Small intestine (tissue), 7 donors: Measurements from ENCODE around the gene XYLT1. TPM values are rescaled to one million over a fixed set of nuclear protein-coding genes. Genes with fewer than 3 reads are reported as not detected.
A peak's percentile ranks its signal among the peaks of the same experiment; 100 is the strongest.

Experiments
- DNase-seq, 2 donors: peaks; one replicate each; pipeline versions ENCODE4 v3.0.0 to v3.0.0-alpha.2; 2013
- FAIRE-seq: peaks from 2 replicates; lab custom pipeline; 2012; peaks lifted over from hg19 to GRCh38; lab: Jason Lieb, UNC
- H3K27ac ChIP-seq, 3 donors: one replicate each; pipeline ENCODE4 v1.5.1; 2013; ENCODE audit warnings: low read length in 2 of 3, mild to moderate bottlenecking in 2 of 3, control low read depth in 1 of 3, inconsistent platforms in 1 of 3, low read depth in 1 of 3, moderate library complexity in 1 of 3
- H3K27me3 ChIP-seq, 3 donors: one replicate each; pipeline ENCODE4 v1.6.1; 2013; ENCODE audit warnings: low read length in 3 of 3, inconsistent platforms in 1 of 3; ENCODE audit not compliant: control insufficient read depth in 3 of 3, insufficient read depth in 3 of 3
- H3K36me3 ChIP-seq, 3 donors: one replicate each; pipeline ENCODE4 v1.6.1; 2013; ENCODE audit warnings: low read length in 3 of 3, inconsistent platforms in 1 of 3, low read depth in 1 of 3, mild to moderate bottlenecking in 1 of 3, moderate library complexity in 1 of 3; ENCODE audit not compliant: control insufficient read depth in 3 of 3, insufficient read depth in 2 of 3
- H3K4me1 ChIP-seq, 3 donors: one replicate each; pipeline ENCODE4 v1.6.1; 2013; ENCODE audit warnings: low read length in 2 of 3, inconsistent platforms in 1 of 3, low read depth in 1 of 3, mild to moderate bottlenecking in 1 of 3, moderate library complexity in 1 of 3; ENCODE audit not compliant: control insufficient read depth in 3 of 3, insufficient read depth in 2 of 3
- H3K4me3 ChIP-seq, 3 donors: one replicate each; pipeline ENCODE4 v1.5.1; 2013; ENCODE audit warnings: low read length in 3 of 3, control low read depth in 1 of 3, inconsistent platforms in 1 of 3, low read depth in 1 of 3, mild to moderate bottlenecking in 1 of 3, moderate library complexity in 1 of 3
- H3K9me3 ChIP-seq, 2 donors: one replicate each; pipeline ENCODE4 v1.6.1; 2013; ENCODE audit warnings: low read depth in 1 of 2, low read length in 1 of 2; ENCODE audit not compliant: control insufficient read depth in 2 of 2, insufficient read depth in 1 of 2
- WGBS, 3 donors: extraction: QIAGEN DNeasy Blood & Tissue Kit; methylation state at CpG; one replicate each; pipeline ENCODE4 v1.1.7; 2013; 5-methylcytosine and 5-hydroxymethylcytosine counted together
- polyA plus RNA-seq, 4 donors: library from polyadenylated mRNA; stranded (reverse) in 3 of 4; unstranded in 1 of 4; fragments of 200-250 nt in 3 of 4; fragments of 120-200 nt in 1 of 4; gene quantifications; one replicate each; pipeline versions ENCODE4 v1.2.1 to v1.2.3, GENCODE V29; 2013
- donor health status: healthy with polysubstance abuse.
- donor health status: control.
- donor health status: control.
- donor health status: Bipolar disorder and iron deficiency.
- donor health status: healthy.

XYLT1 gene
- polyA plus RNA-seq, 4 donors = 1.9 to 11.2 (median 4.1) TPM

- Histone ChIP-seq H3K9me3 (no peaks in the 10 kb centered on the region), H3K36me3 (peaks cover 0 to 24% (median 0%) of the 10 kb centered on the region in 3 donors), H3K27ac (no peak overlapping the region), H3K4me1 (peaks cover 0 to 4% (median 0%) of the 10 kb centered on the region in 3 donors), H3K27me3 (no peaks in the 10 kb centered on the region), H3K4me3 (no peak overlapping the region)
- 28 to 65% (median 53%) methylated on average over 3 of the region's 3 CpGs for WGBS, 3 donors
- DNase-seq = no peak
- no peak for FAIRE-seq
Observed at GRCh38 chr16:17353561-17353960, 117.2 kb downstream of the XYLT1 start.

- no peak overlapping the region for H3K4me3 ChIP-seq
- H3K27ac ChIP-seq = no peak overlapping the region
- 75 to 80% (median 76%) methylated on average over 6 of the region's 6 CpGs for WGBS, 3 donors
- H3K27me3 ChIP-seq = no peaks in the 10 kb centered on the region
- FAIRE-seq (no peak), DNase-seq (no peak)
- H3K4me1 ChIP-seq = peaks cover 2 to 16% (median 7%) of the 10 kb centered on the region in 3 donors
- no peaks in the 10 kb centered on the region for H3K9me3 ChIP-seq
- peaks cover 0 to 17% (median 0%) of the 10 kb centered on the region in 3 donors for H3K36me3 ChIP-seq
Observed at GRCh38 chr16:17351441-17352035, 119.2 kb downstream of the XYLT1 start.

DNA sequence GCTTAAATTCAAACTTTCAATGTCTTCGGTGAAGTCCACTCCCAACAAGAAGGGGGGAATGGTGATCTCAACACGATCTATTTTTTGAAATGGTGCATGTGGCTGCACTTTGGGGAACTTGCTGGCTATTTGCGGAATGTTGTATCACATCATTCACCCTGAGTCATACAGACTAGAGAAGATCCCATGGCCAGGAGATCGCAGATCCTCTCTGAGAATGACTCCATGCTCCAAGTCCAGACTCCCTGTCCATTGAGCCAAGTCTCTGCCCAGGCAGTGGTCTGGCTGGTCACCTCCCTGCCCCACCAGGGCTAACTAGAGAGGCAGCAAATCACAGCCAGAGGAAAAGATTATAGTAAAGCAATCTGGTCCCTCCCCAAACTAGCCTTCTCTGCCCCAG, 120.6 kb downstream of the XYLT1 start:
- Histone ChIP-seq H3K36me3 (peaks cover 0 to 15% (median 0%) of the 10 kb centered on the region in 3 donors), H3K4me3 (no peak overlapping the region), H3K4me1 (peaks cover 2 to 20% (median 4%) of the 10 kb centered on the region in 3 donors), H3K27me3 (no peaks in the 10 kb centered on the region), H3K27ac (no peak overlapping the region), H3K9me3 (no peaks in the 10 kb centered on the region)
- no peak for DNase-seq
- 72 to 98% (median 89%) methylated on average over 4 of the region's 4 CpGs for WGBS, 3 donors
- no peak for FAIRE-seq

- FAIRE-seq (no peak), DNase-seq (no peak)
- Histone ChIP-seq H3K27me3 (no peaks in the 10 kb centered on the region), H3K36me3 (peaks cover 0 to 4% (median 0%) of the 10 kb centered on the region in 3 donors), H3K4me1 (peaks cover 2 to 20% (median 4%) of the 10 kb centered on the region in 3 donors), H3K27ac (no peak overlapping the region), H3K9me3 (no peaks in the 10 kb centered on the region), H3K4me3 (no peak overlapping the region)
- 90 to 96% (median 96%) methylated on average over 11 of the region's 11 CpGs for WGBS, 3 donors
Observed at GRCh38 chr16:17348826-17349225, 121.9 kb downstream of the XYLT1 start.

- H3K27ac ChIP-seq = peak overlapping the region in 1 of 3 donors; percentile 64
- no peak for FAIRE-seq
- no peaks in the 10 kb centered on the region for H3K9me3 ChIP-seq
- peaks cover 2 to 20% (median 4%) of the 10 kb centered on the region in 3 donors for H3K4me1 ChIP-seq
- no peak overlapping the region for H3K4me3 ChIP-seq
- 89 to 96% (median 94%) methylated on average over 11 of the region's 11 CpGs for WGBS, 3 donors
- DNase-seq = no peak
- H3K36me3 ChIP-seq = peaks cover 0 to 4% (median 0%) of the 10 kb centered on the region in 3 donors
- no peaks in the 10 kb centered on the region for H3K27me3 ChIP-seq
Observed at GRCh38 chr16:17348042-17348783, 122.5 kb downstream of the XYLT1 start.

DNA sequence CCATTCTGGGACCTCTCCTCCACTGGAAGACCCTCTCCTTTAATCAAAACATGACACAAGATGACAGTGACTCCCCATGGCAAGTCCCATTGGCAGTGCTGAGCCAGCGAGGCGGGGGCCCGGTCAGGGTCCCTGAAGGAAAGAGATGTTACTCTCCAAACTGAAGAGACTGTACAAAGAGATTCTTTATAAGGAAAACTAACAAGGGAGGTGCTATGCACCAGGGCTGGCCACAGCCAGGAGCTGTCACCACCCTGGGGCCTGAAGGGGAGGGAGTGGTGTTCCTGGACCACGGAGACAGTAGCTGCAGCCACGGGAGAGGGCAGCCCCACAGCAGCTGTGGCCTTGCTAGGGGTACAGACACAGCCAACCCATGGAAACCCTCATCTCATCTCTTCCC, 123.1 kb downstream of the XYLT1 start:
- WGBS, 3 donors = 65 to 85% (median 83%) methylated on average over 5 of the region's 5 CpGs
- Histone ChIP-seq H3K36me3 (peaks cover 0 to 4% (median 0%) of the 10 kb centered on the region in 3 donors), H3K27ac (peak overlapping the region in 1 of 3 donors; percentile 64), H3K4me1 (peaks cover 2 to 20% (median 4%) of the 10 kb centered on the region in 3 donors), H3K4me3 (no peak overlapping the region), H3K9me3 (no peaks in the 10 kb centered on the region), H3K27me3 (no peaks in the 10 kb centered on the region)
- FAIRE-seq = no peak
- no peak for DNase-seq

DNA sequence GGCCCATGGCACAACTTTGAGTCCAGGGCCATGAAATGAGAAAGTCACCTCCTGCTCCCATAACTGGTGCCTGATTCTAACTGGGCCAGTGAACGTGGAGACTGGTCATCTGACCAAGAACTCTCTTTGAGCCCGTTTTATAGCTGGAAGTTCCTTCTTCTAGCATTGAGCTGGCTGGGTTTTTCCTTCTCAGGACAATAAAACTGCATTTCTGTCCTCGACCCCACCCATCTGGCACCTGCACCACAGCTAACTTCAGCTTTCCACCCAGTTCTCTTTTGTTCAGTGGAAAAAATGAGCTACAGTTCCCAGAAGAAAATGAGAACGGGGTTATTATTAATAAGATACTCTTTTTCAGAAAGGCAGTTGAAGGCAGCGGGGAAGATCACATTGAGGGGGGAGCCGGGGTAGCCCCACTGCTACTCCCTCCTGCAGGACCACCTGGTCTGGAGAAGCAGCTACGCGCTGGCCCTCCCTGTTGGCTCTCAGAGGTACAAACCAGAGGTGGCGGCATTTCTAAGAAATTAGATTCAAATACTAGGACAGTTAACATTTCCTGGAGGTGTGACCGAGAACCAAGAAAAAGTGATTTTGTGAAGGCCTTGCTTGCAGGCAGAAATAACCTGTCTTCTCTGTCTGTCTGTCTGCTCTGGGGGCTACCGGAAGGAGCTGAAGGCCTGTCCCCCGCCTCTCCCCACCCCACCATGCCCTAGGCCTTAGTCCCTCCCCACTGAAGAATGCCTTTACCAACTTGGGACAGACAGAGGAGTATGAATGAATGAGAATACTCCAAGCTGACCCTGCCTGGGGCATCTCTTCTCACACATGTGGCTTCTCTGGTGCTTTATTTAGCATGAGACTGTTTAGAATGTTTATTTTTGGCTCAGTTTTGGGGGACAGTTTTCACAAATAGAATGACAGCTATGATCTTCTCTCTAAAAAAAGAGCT, 123.9 kb downstream of the XYLT1 start:
- Histone ChIP-seq H3K36me3 (peaks cover 0 to 7% (median 0%) of the 10 kb centered on the region in 3 donors), H3K4me1 (peaks cover 2 to 21% (median 4%) of the 10 kb centered on the region in 3 donors), H3K9me3 (no peaks in the 10 kb centered on the region), H3K4me3 (no peak overlapping the region), H3K27me3 (no peaks in the 10 kb centered on the region), H3K27ac (peak overlapping the region in 2 of 3 donors; percentile 42 to 76)
- DNase-seq (peak; percentile 47 to 49), FAIRE-seq (no peak)
- 33 to 45% (median 35%) methylated on average over 12 of the region's 12 CpGs for WGBS, 3 donors

- Histone ChIP-seq H3K27ac (peak overlapping the region in 1 of 3 donors; percentile 28), H3K4me3 (no peak overlapping the region), H3K27me3 (no peaks in the 10 kb centered on the region), H3K36me3 (peaks cover 0 to 7% (median 0%) of the 10 kb centered on the region in 3 donors), H3K4me1 (peaks cover 2 to 27% (median 4%) of the 10 kb centered on the region in 3 donors), H3K9me3 (no peaks in the 10 kb centered on the region)
- WGBS, 3 donors = 42 to 74% (median 69%) methylated on average over 5 of the region's 5 CpGs
- DNase-seq = no peak
- no peak for FAIRE-seq
Observed at GRCh38 chr16:17345043-17345442, 125.7 kb downstream of the XYLT1 start.
